ENCODE data around the gene BCCIP. TPM values are rescaled to one million over a fixed set of nuclear protein-coding genes. Genes with fewer than 3 reads are reported as not detected.

BCCIP gene
- total RNA-seq, 1 experiment from 2014 or later: 113 TPM

DNA sequence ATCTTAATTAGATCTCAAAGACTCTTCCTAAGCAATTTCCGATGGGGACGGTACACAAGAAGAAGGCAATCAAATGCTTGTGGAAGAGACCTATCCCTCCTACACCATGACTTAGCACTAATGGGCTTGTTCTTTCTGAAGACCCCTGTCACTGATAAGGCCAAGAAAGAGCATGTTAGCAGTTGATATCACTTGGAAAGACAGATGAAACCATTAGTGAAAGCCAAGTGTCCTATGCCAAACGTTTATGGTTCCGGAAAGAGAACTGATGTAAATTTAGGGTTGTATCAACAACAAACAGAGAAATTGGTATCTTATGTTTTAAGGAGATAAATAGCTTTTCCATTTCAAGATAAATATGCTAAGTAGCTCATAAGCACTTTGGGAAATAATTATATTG is 6.8 kb upstream of the BCCIP start:
- POLR2A ChIA-PET (ENCODE audit: low non-redundant PET): no interaction called here
- TF ChIP-seq CTCF (conservative IDR thresholded peaks at IDR 0.05; ENCODE audit: low read depth, low read length) (no peak), EZH2 (IDR thresholded peaks at IDR 0.05; ENCODE audit: borderline replicate concordance, low read depth, low read length, poor library complexity, severe bottlenecking) (no peak)
- Histone ChIP-seq H3K9me3 (ENCODE audit: low read depth, low read length, poor library complexity, severe bottlenecking) (no peaks in the 10 kb centered on the region), H3K27ac (ENCODE audit: low read depth, low read length, poor library complexity, severe bottlenecking) (no peak overlapping the region), H3K4me1 (ENCODE audit: insufficient read depth, low read length, poor library complexity, severe bottlenecking) (peaks cover 4% of the 10 kb centered on the region), H3K27me3 (replicated peaks; ENCODE audit: insufficient read depth, low read depth, low read length, poor library complexity) (no peaks in the 10 kb centered on the region), H3K4me3 (ENCODE audit: low read depth, low read length, poor library complexity, severe bottlenecking) (no peak overlapping the region), H3K36me3 (ENCODE audit: insufficient read depth, low read length, poor library complexity, severe bottlenecking) (peaks cover 15% of the 10 kb centered on the region)
- intact Hi-C loops (cut with micrococcal nuclease; ENCODE audit: unreplicated experiment): no loop called here
- BruUV-seq (replicated peaks): no TSS peak
- CTCF ChIA-PET: no interaction called here
- no peak for DNase-seq (ENCODE audit: low spot score)

DNA sequence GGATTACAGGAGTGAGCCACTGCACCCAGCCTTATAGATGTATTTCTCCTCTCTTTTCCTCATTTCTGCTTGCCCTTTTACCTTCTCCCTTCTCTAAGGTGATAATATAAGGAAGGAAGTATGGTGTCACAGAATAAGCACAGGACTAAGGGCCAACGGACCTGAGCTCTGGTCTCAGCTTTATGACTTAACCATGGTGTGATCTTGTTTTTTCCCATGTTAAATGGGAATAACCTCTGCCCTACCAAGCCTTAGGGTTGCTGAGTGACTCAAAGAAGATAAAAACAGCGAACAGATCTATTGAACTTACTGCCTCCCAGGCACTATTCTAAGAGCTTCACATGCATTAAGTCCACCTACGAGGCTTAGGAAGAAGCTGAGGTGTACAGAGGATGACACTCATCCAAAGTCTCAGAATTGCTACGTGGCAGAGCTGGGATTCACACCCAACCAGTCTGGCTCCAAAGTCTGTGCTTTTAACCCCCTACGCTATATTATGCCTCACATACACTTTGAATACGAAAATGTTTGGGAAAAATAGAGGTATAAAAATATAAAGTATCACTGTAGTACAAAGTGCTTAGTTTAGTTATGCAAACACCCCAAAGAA is 5.9 kb upstream of the BCCIP start:
- intact Hi-C loops (cut with micrococcal nuclease; ENCODE audit: unreplicated experiment): no loop called here
- Histone ChIP-seq H3K4me1 (ENCODE audit: insufficient read depth, low read length, poor library complexity, severe bottlenecking) (no peaks in the 10 kb centered on the region), H3K9me3 (ENCODE audit: low read depth, low read length, poor library complexity, severe bottlenecking) (no peaks in the 10 kb centered on the region), H3K27me3 (replicated peaks; ENCODE audit: insufficient read depth, low read depth, low read length, poor library complexity) (no peaks in the 10 kb centered on the region), H3K4me3 (ENCODE audit: low read depth, low read length, poor library complexity, severe bottlenecking) (no peak overlapping the region), H3K36me3 (ENCODE audit: insufficient read depth, low read length, poor library complexity, severe bottlenecking) (peaks cover 11% of the 10 kb centered on the region), H3K27ac (ENCODE audit: low read depth, low read length, poor library complexity, severe bottlenecking) (no peak overlapping the region)
- DNase-seq (ENCODE audit: low spot score): no peak
- no peak for TF ChIP-seq CTCF (conservative IDR thresholded peaks at IDR 0.05; ENCODE audit: low read depth, low read length)
- TF ChIP-seq EZH2 (IDR thresholded peaks at IDR 0.05; ENCODE audit: borderline replicate concordance, low read depth, low read length, poor library complexity, severe bottlenecking): no peak
- BruUV-seq (replicated peaks): no TSS peak
- ChIA-PET POLR2A (ENCODE audit: low non-redundant PET) (no interaction called here), CTCF (no interaction called here)

DNA sequence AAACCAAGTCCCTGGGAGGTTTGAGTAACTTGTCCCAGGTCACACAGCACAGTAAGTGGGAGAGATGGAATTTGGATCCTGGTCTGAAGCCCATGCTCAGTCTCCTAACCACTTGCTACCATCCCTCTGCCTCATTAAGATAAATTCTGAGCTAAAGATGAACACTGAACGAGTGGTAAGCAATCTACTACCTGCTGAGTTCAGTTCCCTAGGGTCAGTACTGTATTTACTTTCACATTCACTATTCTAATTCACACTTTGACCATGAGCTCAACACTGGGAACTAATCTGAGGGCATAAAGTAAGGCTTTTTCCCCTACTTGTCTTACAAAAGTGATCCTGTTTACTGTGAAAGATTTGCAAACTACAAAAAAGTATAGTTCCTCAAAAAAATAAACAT is 2.6 kb upstream of the BCCIP start:
- H3K4me3 ChIP-seq (ENCODE audit: low read depth, low read length, poor library complexity, severe bottlenecking): no peak overlapping the region
- H3K9me3 ChIP-seq (ENCODE audit: low read depth, low read length, poor library complexity, severe bottlenecking): no peaks in the 10 kb centered on the region
- intact Hi-C loops (cut with micrococcal nuclease; ENCODE audit: unreplicated experiment): no loop called here
- peaks cover 1% of the 10 kb centered on the region for H3K36me3 ChIP-seq (ENCODE audit: insufficient read depth, low read length, poor library complexity, severe bottlenecking)
- no TSS peak for BruUV-seq (replicated peaks)
- ChIA-PET POLR2A (ENCODE audit: low non-redundant PET) (no interaction called here), CTCF (no interaction called here)
- no peaks in the 10 kb centered on the region for H3K27me3 ChIP-seq (replicated peaks; ENCODE audit: insufficient read depth, low read depth, low read length, poor library complexity)
- H3K27ac ChIP-seq (ENCODE audit: low read depth, low read length, poor library complexity, severe bottlenecking): no peak overlapping the region
- no peak for TF ChIP-seq CTCF (conservative IDR thresholded peaks at IDR 0.05; ENCODE audit: low read depth, low read length)
- no peak for TF ChIP-seq EZH2 (IDR thresholded peaks at IDR 0.05; ENCODE audit: borderline replicate concordance, low read depth, low read length, poor library complexity, severe bottlenecking)
- DNase-seq (ENCODE audit: low spot score): no peak
- H3K4me1 ChIP-seq (ENCODE audit: insufficient read depth, low read length, poor library complexity, severe bottlenecking): peaks cover 8% of the 10 kb centered on the region
